CD14-positive monocyte (primary cell): Measurements from ENCODE around the gene ST6GALNAC2. TPM values are rescaled to one million over a fixed set of nuclear protein-coding genes. Genes with fewer than 3 reads are reported as not detected.

Experiments used
- DNase-seq, 3 donors: peaks; one replicate each; pipeline ENCODE4 v3.0.0-alpha.2; 2011 to 2022
- H2AFZ ChIP-seq: 2 replicates; pipeline ENCODE4 v1.6.0; 2012; ENCODE audit warnings: mild to moderate bottlenecking, low read depth, low read length, inconsistent platforms; ENCODE audit not compliant: insufficient read depth, poor library complexity, severe bottlenecking
- H3K27ac ChIP-seq, 2 donors: 1 replicate in 1 of 2; 2 replicates in 1 of 2; pipeline ENCODE4 v1.5.1; 2012 to 2013; ENCODE audit warnings: low read length in 2 of 2, control low read depth in 1 of 2, inconsistent platforms in 1 of 2, low read depth in 1 of 2, mild to moderate bottlenecking in 1 of 2
- H3K27me3 ChIP-seq, 2 donors: one replicate each; pipeline versions ENCODE4 v1.6.0 to v1.6.1; 2011 to 2013; ENCODE audit warnings: low read length in 2 of 2; ENCODE audit not compliant: control insufficient read depth in 2 of 2, insufficient read depth in 2 of 2
- H3K36me3 ChIP-seq, 2 donors: replicated peaks in 1 of 2; 1 replicate in 1 of 2; 2 replicates in 1 of 2; pipeline versions ENCODE4 v1.5.1 to v1.6.1; 2012 to 2013; ENCODE audit warnings: low read length in 2 of 2, control low read depth in 1 of 2, inconsistent platforms in 1 of 2, mild to moderate bottlenecking in 1 of 2; ENCODE audit not compliant: insufficient read depth in 2 of 2, control insufficient read depth in 1 of 2
- H3K4me1 ChIP-seq, 2 donors: 1 replicate in 1 of 2; 2 replicates in 1 of 2; pipeline versions ENCODE4 v1.5.1 to v1.6.1; 2012 to 2013; ENCODE audit warnings: low read length in 2 of 2, control low read depth in 1 of 2, inconsistent platforms in 1 of 2, mild to moderate bottlenecking in 1 of 2, moderate library complexity in 1 of 2; ENCODE audit not compliant: insufficient read depth in 2 of 2, control insufficient read depth in 1 of 2
- H3K4me2 ChIP-seq: replicated peaks from 2 replicates; pipeline ENCODE3; 2012; ENCODE audit warnings: low read length, moderate library complexity, mild to moderate bottlenecking; ENCODE audit not compliant: poor library complexity, severe bottlenecking; ENCODE audit errors: extremely low read depth
- H3K4me3 ChIP-seq, 3 experiments: fragments of 200-600 bp in 1 of 3; sonication (generic) in 1 of 3; replicated peaks in 1 of 3; 1 replicate in 2 of 3; 2 replicates in 1 of 3; pipeline ENCODE4 v1.5.1; 2011 to 2013; ENCODE audit warnings: low read length in 3 of 3, mild to moderate bottlenecking in 3 of 3, control low read depth in 2 of 3, low read depth in 2 of 3, inconsistent platforms in 1 of 3, moderate library complexity in 1 of 3
- H3K79me2 ChIP-seq: 2 replicates; pipeline ENCODE4 v1.6.0; 2012; ENCODE audit warnings: mild to moderate bottlenecking, control low read depth, inconsistent platforms, low read length, moderate library complexity; ENCODE audit not compliant: insufficient read depth
- H3K9ac ChIP-seq: 2 replicates; pipeline ENCODE4 v1.6.0; 2017; ENCODE audit warnings: low read length, mild to moderate bottlenecking; ENCODE audit not compliant: insufficient read depth, poor library complexity, severe bottlenecking
- H3K9me3 ChIP-seq, 2 donors: replicated peaks in 1 of 2; 1 replicate in 1 of 2; 2 replicates in 1 of 2; pipeline versions ENCODE4 v1.5.1 to v1.6.1; 2012 to 2013; ENCODE audit warnings: low read length in 2 of 2, control low read depth in 1 of 2; ENCODE audit not compliant: control insufficient read depth in 1 of 2, insufficient read depth in 1 of 2
- H4K20me1 ChIP-seq: 2 replicates; pipeline ENCODE4 v1.6.0; 2012; ENCODE audit warnings: mild to moderate bottlenecking, low read length, control low read depth, moderate library complexity; ENCODE audit not compliant: insufficient read depth
- H3K27ac Mint-ChIP-seq, 7 donors: one replicate each; pipeline ENCODE4 v1.8.0; 2020; ENCODE audit warnings: mild to moderate bottlenecking in 7 of 7, mixed read lengths in 7 of 7, moderate library complexity in 6 of 7, inconsistent platforms in 2 of 7
- H3K27me3 Mint-ChIP-seq, 3 donors: one replicate each; pipeline ENCODE4 v1.8.0; 2021 to 2022; ENCODE audit warnings: low read depth in 3 of 3, mild to moderate bottlenecking in 3 of 3, mixed read lengths in 3 of 3, moderate library complexity in 3 of 3, inconsistent platforms in 1 of 3
- H3K36me3 Mint-ChIP-seq, 2 donors: one replicate each; pipeline ENCODE4 v1.8.0; 2020; ENCODE audit warnings: mixed read lengths in 2 of 2, inconsistent platforms in 1 of 2, mild to moderate bottlenecking in 1 of 2
- H3K4me1 Mint-ChIP-seq: one replicate; pipeline ENCODE4 v1.8.0; 2020; ENCODE audit warnings: mild to moderate bottlenecking, mixed read lengths
- H3K4me3 Mint-ChIP-seq, 2 donors: one replicate each; pipeline ENCODE4 v1.8.0; 2020; ENCODE audit warnings: mild to moderate bottlenecking in 2 of 2, mixed read lengths in 2 of 2, moderate library complexity in 1 of 2
- H3K9me3 Mint-ChIP-seq, 7 donors: one replicate each; pipeline ENCODE4 v1.8.0; 2020 to 2022; ENCODE audit warnings: mixed read lengths in 7 of 7, mild to moderate bottlenecking in 6 of 7, moderate library complexity in 6 of 7, inconsistent platforms in 2 of 7
- WGBS: methylation state at CpG from one replicate; pipeline ENCODE4 v1.1.5; 2013; ENCODE audit warnings: missing lambda C conversion rate; ENCODE audit not compliant: insufficient coverage; 5-methylcytosine and 5-hydroxymethylcytosine counted together
- intact Hi-C, 2 donors: fragments of 100-400 bp; cut with micrococcal nuclease; formaldehyde crosslinking; loops; one replicate each; pipeline versions ENCODE4 v1.15.0 to v1.15.1; 2023
- polyA plus RNA-seq, 3 donors: library from polyadenylated mRNA; depleted of rRNA in 1 of 3; unstranded in 2 of 3; stranded (reverse) in 1 of 3; fragments of 300-500 nt in 2 of 3; fragments of >200 nt in 1 of 3; fragmentation: Illumina TruSeq in 2 of 3; gene quantifications; 1 replicate in 2 of 3; 2 replicates in 1 of 3; pipeline ENCODE4 v1.2.3, GENCODE V29; 2012 to 2021
- TF ChIP-seq, protein P1 (sequence below): fragments of 200-600 bp; IDR thresholded peaks from one replicate; pipeline ENCODE4 v1.8.0; 2022; ENCODE audit warnings: antibody characterized with exemption, mild to moderate bottlenecking

The ST6GALNAC2 gene
- polyA plus RNA-seq, 3 donors = 8.3 to 11.8 (median 11.8) TPM

DNA sequence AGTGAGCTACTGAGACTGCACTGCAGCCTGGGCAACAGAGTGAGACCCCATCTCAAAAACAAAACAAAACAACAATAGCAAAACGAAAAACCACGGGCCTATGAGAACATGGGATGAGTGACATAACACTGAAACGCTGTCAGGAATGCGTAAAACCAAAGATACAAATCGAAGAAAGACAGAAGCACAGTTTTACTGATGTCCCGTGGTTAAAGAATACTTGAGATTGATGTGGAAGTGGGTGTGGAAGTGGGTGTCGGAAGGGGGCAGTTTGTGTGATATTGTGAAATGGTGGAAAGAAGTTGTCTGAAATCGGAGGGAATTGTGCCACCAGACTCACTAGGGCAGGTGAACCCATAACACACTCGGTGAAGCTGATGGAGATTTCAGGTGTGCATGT is 9.5 kb downstream of the ST6GALNAC2 start:
- Mint-ChIP-seq H3K9me3 (peaks cover 0 to 5% (median 0%) of the 10 kb centered on the region in 7 donors), H3K27ac (peak overlapping the region in 1 of 7 donors; percentile 4), H3K36me3 (peaks cover 0 to 16% of the 10 kb centered on the region in 2 donors), H3K27me3 (peaks cover 0 to 3% (median 1%) of the 10 kb centered on the region in 3 donors), H3K4me1 (peaks cover 30% of the 10 kb centered on the region), H3K4me3 (no peak overlapping the region)
- intact Hi-C loops = no loop called here
- Histone ChIP-seq H3K4me2 (no peak overlapping the region), H3K9me3 (no peaks in the 10 kb centered on the region), H4K20me1 (peaks cover 4% of the 10 kb centered on the region), H3K9ac (no peak overlapping the region), H3K27me3 (no peaks in the 10 kb centered on the region), H3K79me2 (no peaks in the 10 kb centered on the region), H3K36me3 (no peaks in the 10 kb centered on the region), H2AFZ (no peak overlapping the region), H3K4me1 (peaks cover 23 to 24% of the 10 kb centered on the region in 2 donors), H3K4me3 (no peak overlapping the region), H3K27ac (no peak overlapping the region)
- WGBS = 35% methylated on average over 5 of the region's 9 CpGs
- TF ChIP-seq, protein P1, sequence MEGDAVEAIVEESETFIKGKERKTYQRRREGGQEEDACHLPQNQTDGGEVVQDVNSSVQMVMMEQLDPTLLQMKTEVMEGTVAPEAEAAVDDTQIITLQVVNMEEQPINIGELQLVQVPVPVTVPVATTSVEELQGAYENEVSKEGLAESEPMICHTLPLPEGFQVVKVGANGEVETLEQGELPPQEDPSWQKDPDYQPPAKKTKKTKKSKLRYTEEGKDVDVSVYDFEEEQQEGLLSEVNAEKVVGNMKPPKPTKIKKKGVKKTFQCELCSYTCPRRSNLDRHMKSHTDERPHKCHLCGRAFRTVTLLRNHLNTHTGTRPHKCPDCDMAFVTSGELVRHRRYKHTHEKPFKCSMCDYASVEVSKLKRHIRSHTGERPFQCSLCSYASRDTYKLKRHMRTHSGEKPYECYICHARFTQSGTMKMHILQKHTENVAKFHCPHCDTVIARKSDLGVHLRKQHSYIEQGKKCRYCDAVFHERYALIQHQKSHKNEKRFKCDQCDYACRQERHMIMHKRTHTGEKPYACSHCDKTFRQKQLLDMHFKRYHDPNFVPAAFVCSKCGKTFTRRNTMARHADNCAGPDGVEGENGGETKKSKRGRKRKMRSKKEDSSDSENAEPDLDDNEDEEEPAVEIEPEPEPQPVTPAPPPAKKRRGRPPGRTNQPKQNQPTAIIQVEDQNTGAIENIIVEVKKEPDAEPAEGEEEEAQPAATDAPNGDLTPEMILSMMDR = no peak
- DNase-seq = no peak

DNA sequence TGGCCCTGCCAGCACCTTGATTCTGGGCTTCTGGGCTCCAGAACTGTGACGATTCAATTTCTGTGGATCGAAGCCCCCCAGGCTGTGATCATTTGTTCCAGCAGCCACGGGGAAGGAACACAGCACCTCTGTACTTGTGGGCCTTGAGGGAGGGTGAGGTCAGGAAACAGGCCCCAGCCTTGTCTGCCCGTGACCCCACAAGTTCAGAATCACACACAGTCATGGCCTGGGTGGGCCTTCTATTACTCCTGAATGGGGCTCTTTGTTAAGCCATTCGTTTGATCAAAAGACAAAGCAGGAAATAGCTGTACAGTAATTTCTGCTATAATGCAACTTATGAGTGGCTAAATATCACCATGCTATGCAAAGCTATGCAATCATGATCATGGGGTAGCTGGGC is 10.1 kb downstream of the ST6GALNAC2 start:
- 90% methylated on average over 2 of the region's 5 CpGs for WGBS
- peaks cover 4% of the 10 kb centered on the region for H4K20me1 ChIP-seq
- no peak overlapping the region for H3K9ac ChIP-seq
- no peak overlapping the region for H3K27ac ChIP-seq
- Mint-ChIP-seq H3K27ac (no peak overlapping the region), H3K27me3 (peaks cover 0 to 3% (median 1%) of the 10 kb centered on the region in 3 donors), H3K9me3 (peaks cover 2 to 10% (median 5%) of the 10 kb centered on the region in 7 donors), H3K36me3 (peaks cover 0 to 20% of the 10 kb centered on the region in 2 donors), H3K4me3 (no peak overlapping the region), H3K4me1 (peaks cover 24% of the 10 kb centered on the region)
- no peak overlapping the region for H2AFZ ChIP-seq
- H3K4me2 ChIP-seq = no peak overlapping the region
- H3K79me2 ChIP-seq = no peaks in the 10 kb centered on the region
- H3K4me3 ChIP-seq = no peak overlapping the region
- no peaks in the 10 kb centered on the region for H3K36me3 ChIP-seq
- H3K4me1 ChIP-seq = peaks cover 17 to 18% of the 10 kb centered on the region in 2 donors
- intact Hi-C loops = no loop called here
- H3K9me3 ChIP-seq = no peaks in the 10 kb centered on the region
- DNase-seq = no peak
- TF ChIP-seq, protein P1 = no peak
- no peaks in the 10 kb centered on the region for H3K27me3 ChIP-seq
